DMS 273 treated with DMSO at 0.1 percent for 48 hours (cell line): Measurements from ENCODE around the gene STXBP5L.
A peak's percentile ranks its signal among the peaks of the same experiment; 100 is the strongest.
"Not testable (repeated sequence)": the region's sequence is repeated elsewhere in the genome, so short reads cannot be mapped to it uniquely, and the experiment has no call there.

Experiments
- DNase-seq: peaks from one replicate; lab custom pipeline; 2025; lab: John Stamatoyannopoulos, UW

Gene STXBP5L

GRCh38 chr3:121230194-121230593 lies 322.2 kb downstream of the STXBP5L start:
- not testable (repeated sequence) for DNase-seq

DNA sequence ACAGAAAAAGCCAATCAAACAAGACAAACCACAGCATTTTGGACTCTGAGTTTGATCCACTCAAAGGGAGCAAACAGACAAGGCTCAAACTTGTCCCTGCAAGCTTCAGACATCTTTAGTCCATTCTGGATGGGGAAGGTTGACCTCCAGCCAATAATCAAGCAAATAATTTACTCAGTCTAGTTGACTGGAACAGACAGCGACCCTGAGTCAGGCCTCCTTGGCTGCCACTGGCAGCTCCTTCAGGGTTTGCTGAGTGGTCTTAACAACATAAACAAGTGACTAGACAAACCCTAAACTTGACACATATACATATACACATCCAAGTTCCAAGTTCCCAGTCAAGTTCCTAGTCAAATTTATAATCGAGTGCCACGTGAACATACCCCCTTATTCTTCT lies 323.9 kb downstream of the STXBP5L start:
- DNase-seq: no peak

DNA sequence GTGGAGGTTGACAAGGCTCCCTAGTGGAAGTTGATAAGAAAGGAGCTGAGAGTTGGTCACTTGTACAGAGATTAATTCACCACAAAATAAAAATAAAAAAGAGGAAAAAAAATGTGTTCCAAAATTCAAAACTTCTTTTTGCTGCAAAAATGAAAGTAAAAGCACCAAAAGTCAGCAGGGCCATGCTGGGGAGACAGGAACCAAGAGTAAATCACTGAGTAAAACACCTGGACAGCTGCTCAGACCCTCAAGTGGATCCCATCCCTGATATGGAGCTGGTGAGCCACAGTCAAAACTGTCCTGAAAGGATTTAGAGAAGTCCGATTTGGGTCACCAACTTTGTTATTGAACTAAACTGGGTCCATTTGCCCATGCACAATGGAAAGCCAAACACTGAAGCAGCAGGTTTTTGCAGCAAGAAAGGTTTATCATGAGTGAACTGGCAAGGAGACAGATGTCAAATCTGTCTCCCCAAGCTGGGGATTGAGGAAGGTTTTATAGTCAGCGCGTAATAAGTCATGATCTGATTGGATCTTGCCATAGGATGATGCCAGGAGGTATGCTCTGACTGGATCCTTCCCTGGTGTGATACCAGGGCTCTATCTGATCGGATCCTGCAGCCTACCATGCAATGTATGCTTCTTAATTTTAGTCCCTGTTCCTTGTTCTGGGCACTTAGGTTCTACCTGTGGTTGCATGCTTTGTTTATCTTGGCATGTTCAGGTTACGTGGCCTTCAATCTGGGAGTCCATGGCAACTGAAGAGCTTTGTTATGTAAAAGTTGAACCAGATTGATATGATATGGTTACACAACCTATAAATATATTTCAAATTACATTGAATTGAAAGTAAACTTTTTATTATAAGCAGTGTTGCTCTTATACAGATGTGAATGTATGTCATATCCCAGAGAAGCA lies 324.6 kb downstream of the STXBP5L start:
- DNase-seq: no peak

DNA sequence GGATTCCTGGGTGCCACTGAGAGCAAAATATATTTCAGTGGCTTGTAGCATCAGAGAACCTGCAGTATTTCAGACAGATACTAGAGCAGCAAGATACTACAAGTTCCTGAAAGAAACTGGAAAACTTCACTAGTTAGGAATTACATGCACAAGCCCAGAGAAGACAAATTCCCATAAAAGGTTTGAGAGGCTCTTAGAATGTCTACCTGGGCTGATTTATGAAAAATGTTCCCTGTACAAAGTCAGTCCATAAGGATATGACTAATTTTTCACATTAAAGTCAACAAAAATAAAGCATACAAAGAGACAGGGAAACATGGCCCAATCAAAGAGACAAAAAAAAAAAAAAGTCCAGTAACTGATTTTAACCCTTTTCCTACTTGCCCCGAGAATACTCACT lies 335.2 kb downstream of the STXBP5L start:
- DNase-seq: no peak

GRCh38 chr3:121252676-121253075 lies 344.7 kb downstream of the STXBP5L start:
- DNase-seq: no peak

GRCh38 chr3:121269389-121269788 lies 361.4 kb downstream of the STXBP5L start:
- peak; percentile 45 for DNase-seq

DNA sequence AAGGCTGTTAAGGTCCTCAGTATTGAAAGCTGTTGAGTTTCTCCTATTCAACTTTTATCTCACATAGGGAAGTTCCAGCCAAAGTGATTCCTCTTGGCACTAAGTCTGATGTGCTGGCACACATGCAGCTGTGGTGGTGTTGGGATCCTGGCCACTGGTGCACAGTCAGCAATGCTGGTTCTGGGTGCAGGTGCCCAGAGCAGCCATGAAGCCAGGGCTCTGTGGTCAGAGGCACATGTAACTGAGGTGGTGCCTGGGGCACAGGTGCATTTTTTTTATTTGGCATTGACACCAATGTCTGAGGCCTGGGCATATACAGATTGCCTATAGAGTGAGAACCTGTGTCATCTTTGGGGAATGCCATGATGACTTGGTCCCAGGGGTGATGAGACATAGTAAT lies 366.4 kb downstream of the STXBP5L start:
- no peak for DNase-seq

DNA sequence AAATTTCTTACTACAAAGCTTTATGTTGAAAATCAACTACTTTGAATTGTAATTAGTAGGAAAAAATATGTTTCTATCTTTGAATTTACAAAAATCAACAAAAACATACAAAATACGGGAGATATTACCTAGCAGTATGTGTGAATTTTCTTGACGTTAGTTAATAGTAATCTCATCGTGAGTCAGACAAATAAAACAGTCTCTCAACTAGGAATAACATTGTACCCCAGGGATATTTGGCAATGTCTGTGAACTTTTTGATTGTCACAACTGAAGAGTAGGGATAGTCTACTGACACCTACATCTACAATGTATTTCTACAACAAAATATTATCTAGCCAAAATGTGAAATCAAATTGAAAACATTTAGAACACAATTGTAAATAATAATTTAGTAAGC lies 387.4 kb downstream of the STXBP5L start:
- no peak for DNase-seq

- no peak for DNase-seq
These were observed 388.0 kb downstream of the STXBP5L start for GRCh38 chr3:121295979-121296378.

DNA sequence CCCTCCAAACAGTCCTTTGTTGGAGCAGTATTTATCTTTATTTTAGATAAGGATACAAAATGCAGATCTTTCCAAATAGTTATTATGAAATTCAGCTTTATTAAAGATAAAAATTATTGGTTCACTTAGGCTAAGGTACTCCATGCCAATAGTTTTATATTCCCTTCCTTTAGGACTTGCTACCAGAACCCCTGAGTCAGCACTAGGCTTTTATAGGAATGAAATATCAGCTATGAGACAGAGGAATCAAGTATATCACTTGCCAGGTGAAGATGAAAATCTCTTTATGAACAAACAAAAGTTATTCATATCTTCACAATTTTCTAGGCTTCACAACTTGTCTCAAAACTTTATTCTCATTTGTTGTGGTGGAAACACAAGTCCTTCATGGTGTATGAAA lies 416.3 kb downstream of the STXBP5L start:
- no peak for DNase-seq

- no peak for DNase-seq
These were observed 422.1 kb downstream of the STXBP5L start for GRCh38 chr3:121330118-121330517.

- no peak for DNase-seq
These were observed 422.6 kb downstream of the STXBP5L start for GRCh38 chr3:121330634-121331033.

DNA sequence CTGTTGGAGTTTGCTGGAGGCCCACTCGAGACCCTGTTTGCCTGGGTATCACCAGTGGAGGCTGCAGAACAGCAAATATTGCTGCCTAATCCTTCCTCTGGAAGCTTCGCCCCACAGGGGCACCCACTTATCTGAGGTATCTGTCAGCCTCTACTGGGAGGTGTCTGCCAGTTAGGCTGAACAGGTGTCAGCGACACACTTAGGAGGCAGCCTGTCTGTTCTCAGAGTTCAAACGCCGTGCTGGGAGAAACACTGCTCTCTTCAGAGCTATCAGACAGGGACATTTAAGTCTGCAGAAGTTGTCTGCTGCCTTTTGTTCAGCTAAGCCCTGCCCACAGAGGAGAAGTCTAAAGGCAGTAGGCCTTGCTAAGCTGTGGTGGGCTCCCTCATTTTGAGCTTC lies 448.0 kb downstream of the STXBP5L start:
- not testable (repeated sequence) for DNase-seq

GRCh38 chr3:121362035-121362734 lies 454.2 kb downstream of the STXBP5L start:
- no peak for DNase-seq

GRCh38 chr3:121388308-121388707 lies 480.3 kb downstream of the STXBP5L start:
- DNase-seq: not testable (repeated sequence)

- not testable (repeated sequence) for DNase-seq
These were observed 488.0 kb downstream of the STXBP5L start for GRCh38 chr3:121395967-121396366.

GRCh38 chr3:121398051-121398450 lies 490.0 kb downstream of the STXBP5L start:
- not testable (repeated sequence) for DNase-seq

DNA sequence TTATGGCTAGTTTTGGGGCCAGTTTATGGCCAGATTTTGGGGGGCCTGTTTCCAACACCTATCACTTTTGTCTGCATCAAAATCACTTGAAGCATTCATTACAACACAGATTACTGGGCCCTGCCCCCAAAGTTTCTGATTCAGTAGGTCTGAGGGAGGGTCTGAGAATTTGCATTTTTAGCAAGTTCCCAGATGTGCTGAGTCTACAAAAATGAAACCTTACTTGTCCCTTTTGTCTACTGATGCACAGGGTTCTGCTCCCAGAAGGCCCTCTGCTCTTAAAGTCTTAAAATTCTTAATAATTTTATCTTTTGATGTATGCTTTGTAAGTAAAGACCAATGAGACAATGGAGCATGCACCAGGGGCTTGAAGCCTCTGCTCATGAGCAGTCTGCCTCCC lies 491.8 kb downstream of the STXBP5L start:
- DNase-seq: no peak

DNA sequence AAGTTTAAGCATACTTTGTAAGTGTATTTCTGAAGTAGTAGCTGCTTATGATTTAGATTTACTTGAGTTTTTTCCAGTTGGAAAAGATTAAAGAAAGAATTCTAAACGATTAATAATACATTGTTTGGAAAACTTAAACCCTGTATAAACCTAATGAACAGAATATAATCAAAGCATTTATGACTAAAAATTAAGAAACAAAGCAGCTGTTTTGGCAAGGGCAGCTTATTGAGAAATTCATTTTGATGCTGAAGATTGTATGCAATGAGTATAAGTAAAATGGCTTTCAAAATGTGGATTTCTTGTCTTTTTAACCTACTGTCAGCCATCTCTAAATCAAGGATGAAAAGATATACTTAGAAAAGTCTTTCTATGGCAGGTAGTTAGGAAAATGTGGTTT lies 497.6 kb downstream of the STXBP5L start:
- no peak for DNase-seq

DNA sequence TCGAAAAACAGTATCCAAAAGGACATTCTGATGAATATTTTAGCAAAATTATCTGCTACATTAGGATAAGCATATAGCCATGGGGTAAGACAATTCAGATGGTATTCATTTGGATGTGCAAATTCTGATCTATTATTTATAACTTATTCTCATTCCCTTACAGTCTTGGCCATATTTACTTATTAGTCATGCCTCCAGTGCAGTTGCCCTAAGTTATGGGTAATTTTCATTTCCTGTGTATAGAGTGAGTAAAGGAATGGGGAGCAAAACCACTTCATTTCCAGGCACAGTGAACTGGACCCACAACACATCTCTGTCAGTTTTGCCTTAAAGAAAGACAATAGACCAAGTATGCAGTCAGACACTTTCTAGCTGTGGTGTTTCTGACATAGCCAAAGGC lies 503.5 kb downstream of the STXBP5L start:
- no peak for DNase-seq

DNA sequence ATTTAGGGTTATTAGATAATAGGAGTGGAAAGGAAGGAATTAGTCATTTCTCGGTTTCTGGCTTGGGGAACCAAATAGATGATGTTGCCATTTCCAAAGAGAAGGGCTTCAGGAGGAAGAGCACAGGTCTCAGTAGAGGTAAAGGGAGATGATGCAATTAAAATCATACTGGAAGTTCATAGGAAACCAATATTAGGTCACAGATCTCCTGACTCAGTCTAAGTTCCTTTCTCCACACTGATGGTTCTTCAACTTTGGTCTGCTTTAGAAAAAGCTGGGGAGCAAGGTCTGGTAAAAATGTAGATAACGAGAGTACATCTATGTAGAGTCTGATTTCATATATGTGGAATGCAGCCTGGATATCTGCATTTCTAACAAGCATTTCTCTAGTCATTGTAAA lies 506.9 kb downstream of the STXBP5L start:
- no peak for DNase-seq

- no peak for DNase-seq
These were observed 510.2 kb downstream of the STXBP5L start for GRCh38 chr3:121418182-121418581.

- no peak for DNase-seq
These were observed 516.5 kb downstream of the STXBP5L start for GRCh38 chr3:121424549-121424948.
